Activated CD4-positive, alpha-beta T cell treated with anti-CD3 and anti-CD28 coated beads, Interleukin-2, amount 50 U/mL, for 4 hours (primary cell): ENCODE results near the gene XPA.

Experiments
- DNase-seq, 2 experiments: peaks; one replicate each; pipeline ENCODE4 v3.0.0-alpha.2; 2020

XPA gene

DNA sequence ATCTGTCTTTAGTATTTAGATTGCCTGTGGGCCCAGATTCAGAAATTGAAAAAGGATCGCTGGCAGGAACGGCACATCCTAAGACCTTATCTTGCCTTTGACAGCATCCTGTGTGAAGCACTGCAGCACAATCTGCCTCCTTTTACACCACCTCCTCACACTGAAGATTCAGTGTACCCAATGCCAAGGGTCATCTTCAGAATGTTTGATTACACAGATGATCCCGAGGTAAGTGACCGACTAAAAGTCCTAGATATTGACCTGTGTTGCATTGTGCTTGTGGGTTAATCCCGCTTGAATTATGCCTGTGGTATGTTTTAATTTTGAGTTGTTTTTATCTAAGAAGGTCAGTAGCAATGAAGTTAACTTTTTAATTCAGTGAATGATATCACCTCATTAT is 49.1 kb downstream of the XPA start:
- DNase-seq = no peak

DNA sequence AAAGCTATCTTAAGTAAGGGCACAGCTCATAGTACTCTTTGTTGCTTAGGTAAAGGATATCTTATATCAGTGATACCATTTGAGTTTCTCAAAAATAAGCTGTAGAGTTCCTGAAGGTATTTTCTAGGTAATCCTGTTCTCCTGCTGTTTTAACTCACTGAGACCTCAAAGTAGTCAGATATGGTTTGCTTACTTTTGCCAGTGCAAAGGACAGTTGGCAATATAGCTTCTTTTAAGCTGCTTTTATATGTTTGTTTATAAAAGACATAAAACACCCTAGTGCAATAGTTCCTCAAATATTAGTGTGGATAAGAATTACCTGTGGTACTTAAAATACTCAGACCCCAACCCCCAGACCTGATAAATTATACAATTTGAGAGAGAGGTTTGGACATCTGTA is 51.4 kb downstream of the XPA start:
- no peak for DNase-seq

DNA sequence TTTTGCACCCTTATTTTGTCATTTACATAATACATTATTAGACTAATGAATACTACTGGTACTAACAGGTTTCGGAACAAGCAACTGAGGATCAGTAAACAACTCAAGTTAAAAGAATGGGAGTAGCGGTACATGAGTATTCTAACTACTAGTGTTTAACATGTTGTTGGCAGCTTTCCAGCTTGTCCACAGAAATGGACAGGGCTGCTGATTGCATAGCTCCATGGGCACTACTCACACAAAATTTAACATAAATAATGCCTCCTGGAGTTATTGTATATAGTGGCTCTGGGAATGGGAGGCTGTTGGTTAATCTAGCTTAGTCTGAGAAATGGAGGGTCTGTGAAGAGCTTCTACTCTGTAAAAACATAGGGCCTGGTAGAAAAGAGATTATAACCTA is 56.8 kb downstream of the XPA start:
- no peak for DNase-seq

DNA sequence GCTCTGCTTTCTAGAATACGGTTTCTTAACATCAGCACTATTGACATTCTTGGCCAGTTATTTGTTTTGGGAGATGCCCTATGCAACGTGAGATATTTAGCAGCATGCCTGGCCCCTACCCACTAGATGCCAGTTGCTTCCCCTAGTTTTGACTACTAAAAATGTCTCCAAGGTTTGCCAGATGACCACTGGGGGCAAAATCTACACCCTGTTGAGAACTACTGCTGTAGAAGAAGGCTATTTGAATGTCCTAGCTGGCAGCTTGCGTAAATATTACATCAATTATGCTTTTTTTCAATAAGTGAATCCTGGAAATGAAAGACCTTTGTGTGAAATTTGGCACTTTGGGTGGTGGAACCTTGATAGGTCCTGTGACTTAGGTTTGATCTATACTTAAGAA is 58.5 kb downstream of the XPA start:
- no peak for DNase-seq

DNA sequence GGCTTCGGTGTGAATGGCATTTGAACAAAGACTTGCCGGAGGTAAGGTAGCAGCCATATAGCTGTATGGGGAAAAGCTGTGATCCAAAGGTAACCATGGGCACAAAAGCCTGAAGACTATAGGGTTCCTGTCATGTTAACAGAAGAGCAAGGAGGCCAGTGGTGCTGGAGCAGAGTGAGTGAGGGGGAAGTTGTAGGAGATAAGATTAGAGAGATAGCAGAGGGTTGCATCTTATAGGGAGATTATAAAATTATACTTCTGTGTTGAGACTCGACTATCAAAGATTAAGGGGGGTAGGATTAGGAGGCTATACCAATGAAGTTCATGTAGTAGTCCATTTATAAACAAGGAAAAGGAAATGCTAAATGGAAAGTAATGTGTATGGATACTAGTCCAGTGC is 60.2 kb downstream of the XPA start:
- DNase-seq = no peak

DNA sequence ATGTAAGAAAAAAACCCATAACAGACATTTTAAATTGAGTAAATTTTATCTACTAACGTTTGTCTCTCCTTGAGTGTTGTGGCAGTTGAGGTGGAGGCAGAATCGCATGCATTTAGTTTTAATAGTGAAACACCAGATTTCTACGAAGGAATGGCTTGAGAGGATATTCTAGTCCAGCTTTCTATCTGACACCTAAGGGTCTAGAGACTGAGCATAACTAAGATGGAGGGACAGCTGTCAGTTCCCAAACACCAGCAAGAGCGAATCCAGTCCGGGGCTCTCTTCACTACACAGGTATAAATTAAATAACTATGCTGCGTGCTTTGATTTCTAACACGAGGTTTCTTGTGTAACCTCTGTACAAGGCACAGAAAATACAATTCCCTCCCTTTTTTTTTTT is 62.1 kb downstream of the XPA start:
- no peak for DNase-seq

DNA sequence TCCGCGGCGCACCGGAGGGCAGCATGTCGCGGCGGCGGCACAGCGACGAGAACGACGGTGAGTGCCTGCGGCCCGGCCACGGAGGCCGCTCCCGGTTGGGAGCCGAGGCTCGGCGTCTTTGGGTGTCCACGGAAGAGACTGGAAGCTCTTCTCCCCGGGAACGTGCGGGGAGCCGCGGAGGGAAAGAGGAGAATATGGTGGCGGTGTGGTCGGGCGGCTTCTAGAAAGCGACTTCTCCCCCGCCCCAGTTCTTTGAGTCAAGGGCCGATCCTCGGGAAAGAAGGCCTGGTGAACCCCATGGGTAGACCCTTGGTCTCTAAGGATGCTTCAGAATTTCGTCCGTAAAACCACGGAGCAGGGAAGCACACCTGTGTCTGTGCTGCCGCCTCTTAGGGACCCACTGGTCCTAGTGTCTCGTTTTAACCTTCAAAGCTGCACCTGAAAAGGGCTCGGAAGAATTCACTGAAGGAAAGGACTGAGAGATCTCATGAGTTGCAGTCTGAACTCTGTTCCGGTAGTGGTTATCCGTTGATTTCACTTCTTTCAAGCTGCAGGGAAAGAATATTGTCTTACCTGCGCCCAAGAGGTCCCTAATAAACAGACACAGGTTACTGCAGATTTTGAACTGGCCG is 63.2 kb downstream of the XPA start:
- no peak for DNase-seq

DNA sequence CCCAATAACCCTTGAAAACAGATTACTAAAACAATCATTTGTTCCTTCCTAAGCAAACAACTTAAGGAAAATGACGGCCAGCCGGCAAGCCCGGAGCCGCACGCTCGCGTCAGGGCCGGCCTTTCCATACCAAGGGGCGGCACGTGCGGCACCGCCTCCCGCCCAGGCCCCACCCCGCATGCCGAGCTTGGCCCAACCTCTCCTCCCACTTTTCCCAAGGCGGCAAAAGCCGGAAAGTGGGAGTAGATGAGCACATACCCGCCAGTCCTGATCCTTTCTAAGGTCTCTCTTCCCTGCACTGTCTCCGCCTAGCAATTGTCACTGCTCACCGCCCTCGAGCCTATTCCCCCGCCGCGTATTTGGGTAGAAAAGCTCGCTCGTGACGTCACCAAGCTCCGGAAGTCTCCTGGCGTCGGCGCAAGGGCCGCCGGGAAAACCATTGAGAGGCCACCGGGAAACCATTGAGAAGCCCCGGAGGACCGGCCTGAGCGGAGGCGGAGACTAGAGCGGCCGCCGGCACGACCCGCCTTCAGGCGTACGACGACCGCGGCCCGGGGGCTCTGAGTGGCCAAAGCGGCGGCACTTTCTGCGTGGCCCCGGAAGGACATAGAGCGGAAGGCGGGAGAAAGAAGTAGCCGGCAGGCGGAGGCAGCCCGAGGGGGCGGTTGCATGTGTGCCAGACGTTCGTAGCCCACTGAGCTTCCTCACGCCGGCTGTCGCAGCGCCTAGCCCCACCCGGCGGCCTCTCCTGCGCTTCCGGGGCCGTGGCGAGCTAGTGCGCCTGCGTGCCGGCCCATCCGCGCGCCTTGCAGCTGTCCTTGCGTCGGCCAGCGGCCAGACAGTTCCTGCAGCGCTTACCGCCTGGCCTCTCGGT is 63.9 kb downstream of the XPA start, which contains the start of the genes NCBP1 and TSTD2:
Gene NCBP1, plus strand, starts transcription at position 837 of the 874 bp plus-strand sequence. CDS start 61 bp downstream, outside the sequence.
Gene TSTD2, minus strand, starts transcription at position 384 of the 874 bp plus-strand sequence. CDS start 5,806 bp downstream, outside the sequence.
- DNase-seq = peak; percentile 94

DNA sequence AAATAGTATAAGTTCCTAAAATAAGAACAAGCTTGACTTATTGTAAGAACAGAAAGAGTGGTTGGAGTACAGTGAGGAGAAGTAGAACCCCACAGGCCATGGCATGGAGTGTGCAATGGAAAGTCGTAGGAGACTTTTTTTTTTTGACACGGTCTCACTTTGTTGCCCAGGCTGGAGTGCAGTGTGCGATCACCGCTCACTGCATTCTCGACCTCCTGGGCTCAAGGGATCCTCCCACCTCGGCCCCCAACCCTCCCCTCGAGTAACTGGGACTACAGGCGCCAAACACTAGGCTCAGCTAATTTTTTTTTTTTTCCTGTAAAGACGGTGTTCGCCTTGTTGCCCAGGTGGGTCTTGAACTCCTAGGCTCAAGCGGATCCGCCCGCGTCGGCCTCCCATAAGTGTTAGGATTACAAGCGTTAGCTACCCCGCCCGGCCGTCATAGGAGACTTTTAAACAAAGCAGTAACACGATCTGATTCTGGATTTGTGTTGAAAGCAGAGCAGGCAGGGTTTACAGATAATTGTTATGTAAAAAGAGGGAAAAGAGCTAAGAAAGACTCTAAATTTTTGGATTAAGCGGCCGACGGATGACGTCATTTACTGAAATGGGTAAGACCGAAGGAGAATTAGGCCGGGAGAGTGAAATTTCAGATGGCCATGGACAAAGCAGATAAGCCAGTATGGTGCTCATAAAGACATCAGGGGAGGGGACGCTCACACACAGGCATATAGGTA is 64.7 kb downstream of the XPA start:
- peak; percentile 5 to 6 for DNase-seq

DNA sequence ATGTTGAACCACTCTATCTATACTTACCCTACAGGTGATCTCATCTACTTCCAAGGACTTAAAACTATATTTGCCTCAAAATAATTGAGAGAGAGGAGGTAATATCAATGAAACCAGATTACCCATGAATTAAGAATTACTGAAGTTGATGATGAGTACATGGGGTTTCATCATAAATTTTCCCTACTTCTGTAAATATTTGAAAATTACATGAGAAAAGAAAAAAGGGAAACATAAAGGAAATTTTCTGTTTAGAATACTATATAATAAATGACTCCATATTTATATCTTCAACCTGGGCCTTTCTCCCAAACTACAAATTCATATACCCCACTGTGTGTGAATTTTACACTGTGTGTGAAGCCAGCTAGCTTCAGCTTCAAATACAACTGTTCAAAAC is 66.5 kb downstream of the XPA start:
- no peak for DNase-seq

DNA sequence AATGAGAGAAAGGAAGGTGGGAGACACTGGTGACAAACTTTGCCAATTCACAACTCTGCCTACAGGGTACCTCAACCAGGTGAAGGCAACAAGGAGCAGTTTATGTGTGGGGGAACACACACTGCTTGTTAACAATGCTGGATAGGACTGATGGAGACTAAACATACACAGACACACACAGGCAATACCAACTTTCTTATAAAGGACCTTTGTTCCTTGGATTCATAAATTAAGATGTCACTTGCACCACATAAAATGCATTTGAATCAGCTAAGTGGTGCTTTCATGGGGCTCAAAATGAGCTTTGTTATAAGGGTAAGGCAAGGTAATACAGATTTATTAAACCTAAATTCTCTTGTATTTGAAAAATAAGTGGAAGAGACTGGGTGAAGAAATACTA is 68.0 kb downstream of the XPA start:
- DNase-seq = no peak

DNA sequence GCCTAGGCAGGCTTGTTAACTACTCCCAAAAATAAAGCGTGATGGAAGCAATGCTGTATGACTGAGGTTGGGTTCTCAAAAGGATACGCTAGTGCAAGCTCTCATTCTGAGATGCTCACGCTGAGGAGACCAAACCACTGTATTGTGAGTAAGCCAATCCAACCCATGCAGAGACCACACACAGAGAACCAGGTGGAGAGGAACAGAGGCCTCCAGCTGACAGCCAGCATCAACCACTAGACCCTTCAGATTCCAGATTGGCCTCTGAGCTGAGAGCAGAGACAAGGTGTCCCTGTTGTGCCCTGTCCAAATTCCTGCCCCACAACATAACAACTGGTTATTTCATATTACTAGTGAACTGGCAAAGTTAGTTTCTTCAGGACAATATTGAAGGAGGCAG is 68.5 kb downstream of the XPA start:
- no peak for DNase-seq

DNA sequence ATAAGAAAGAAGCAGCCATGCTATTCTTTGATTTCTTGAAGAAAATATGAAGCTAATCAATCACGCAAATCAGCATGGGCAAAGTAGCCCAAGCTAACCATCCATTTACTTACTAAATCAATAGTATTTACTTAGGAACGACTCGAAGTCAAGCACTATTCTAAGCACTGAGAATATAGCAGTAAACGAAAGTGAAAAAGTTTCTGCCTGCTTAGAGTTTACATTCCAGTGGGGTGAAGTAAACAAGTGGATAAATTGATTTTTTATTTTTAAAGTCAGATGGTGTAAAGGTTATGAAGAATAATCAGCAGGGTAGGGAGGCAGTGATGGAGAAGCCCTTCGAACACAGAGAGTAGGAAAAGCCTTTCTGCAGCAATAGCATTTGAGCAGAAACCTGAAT is 69.5 kb downstream of the XPA start:
- no peak for DNase-seq

DNA sequence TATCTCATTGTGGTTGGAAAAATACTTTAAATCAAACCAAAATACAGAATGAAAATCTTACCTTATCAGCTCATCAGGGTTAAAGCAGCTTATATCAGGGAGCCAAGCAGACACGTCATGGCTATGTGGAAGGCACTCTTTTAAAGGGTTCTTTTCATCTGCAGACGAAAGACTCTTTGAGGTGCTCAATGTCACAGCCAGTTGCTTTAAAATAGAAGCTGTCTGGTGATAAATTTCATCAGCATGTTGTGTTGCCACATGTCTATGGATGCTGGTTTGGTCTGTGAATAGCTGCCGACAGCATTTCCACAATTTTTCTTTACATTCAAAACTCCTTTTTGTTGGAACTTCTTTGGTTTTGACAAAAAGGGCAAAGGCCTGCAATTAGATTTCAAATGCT is 71.5 kb downstream of the XPA start:
- DNase-seq = no peak
